Esophagus muscularis mucosa (tissue), 4 donors: ENCODE measurements around the gene KRTAP5-3.

Source experiments
- CTCF ChIP-seq, 3 experiments: fragments of 200-600 bp in 2 of 3; fragments of 450-650 bp in 1 of 3; sonication (generic) in 2 of 3; IDR thresholded peaks; one replicate each; pipeline ENCODE4 v1.5.1; 2017 to 2019; ENCODE audit warnings: antibody characterized with exemption in 3 of 3, mild to moderate bottlenecking in 2 of 3, moderate library complexity in 1 of 3
- EP300 ChIP-seq: sonication (generic); formaldehyde crosslinking; IDR thresholded peaks from one replicate; pipeline ENCODE4 v1.6.1; 2017; ENCODE audit warnings: antibody characterized with exemption
- POLR2A ChIP-seq: fragments of 450-650 bp; IDR thresholded peaks from one replicate; pipeline ENCODE4 v1.6.1; 2017; ENCODE audit warnings: antibody characterized with exemption, moderate library complexity, mild to moderate bottlenecking, low read depth

- TF ChIP-seq CTCF (IDR thresholded peaks at IDR 0.05): no peak
- no peak for TF ChIP-seq POLR2A
- no peak for TF ChIP-seq EP300
Observed at GRCh38 chr11:1592628-1593027, 15.6 kb downstream of the KRTAP5-3 start.
